Kidney (tissue), 14 donors: ENCODE data around the gene LAMA1. TPM values are rescaled to one million over a fixed set of nuclear protein-coding genes. Genes with fewer than 3 reads are reported as not detected.

Source experiments
- DNase-seq, 5 donors: peaks; one replicate each; pipeline ENCODE4 v3.0.0-alpha.2; 2013 to 2020
- FAIRE-seq: peaks from 2 replicates; lab custom pipeline; 2012; peaks lifted over from hg19 to GRCh38; lab: Jason Lieb, UNC
- H3K27ac ChIP-seq, 2 donors: one replicate each; pipeline ENCODE4 v1.7.0; 2013; ENCODE audit warnings: low read depth in 2 of 2, low read length in 2 of 2, inconsistent platforms in 1 of 2
- H3K27me3 ChIP-seq: one replicate; pipeline ENCODE4 v1.7.1; 2013; ENCODE audit warnings: low read length, inconsistent platforms; ENCODE audit not compliant: control insufficient read depth, insufficient read depth
- H3K36me3 ChIP-seq, 3 donors: one replicate each; pipeline versions ENCODE4 v1.7.0 to v1.7.1; 2013; ENCODE audit warnings: low read length in 3 of 3, control low read depth in 1 of 3, inconsistent platforms in 1 of 3; ENCODE audit not compliant: insufficient read depth in 3 of 3, control insufficient read depth in 2 of 3
- H3K4me1 ChIP-seq, 3 donors: one replicate each; pipeline versions ENCODE4 v1.7.0 to v1.7.1; 2013; ENCODE audit warnings: low read length in 3 of 3, inconsistent platforms in 1 of 3, low read depth in 1 of 3; ENCODE audit not compliant: control insufficient read depth in 2 of 3, insufficient read depth in 2 of 3
- H3K4me3 ChIP-seq, 3 donors: one replicate each; pipeline versions ENCODE4 v1.7.0 to v1.8.1; 2013; ENCODE audit warnings: low read length in 3 of 3, control low read depth in 1 of 3, inconsistent platforms in 1 of 3
- H3K9ac ChIP-seq, 3 donors: one replicate each; pipeline versions ENCODE4 v1.7.0 to v1.7.1; 2013; ENCODE audit warnings: low read length in 3 of 3, control low read depth in 1 of 3, inconsistent platforms in 1 of 3
- H3K9me3 ChIP-seq, 3 donors: one replicate each; pipeline versions ENCODE4 v1.7.0 to v1.7.1; 2013; ENCODE audit warnings: low read length in 3 of 3, control low read depth in 1 of 3, inconsistent platforms in 1 of 3; ENCODE audit not compliant: control insufficient read depth in 2 of 3, insufficient read depth in 1 of 3
- CTCF ChIP-seq: IDR thresholded peaks from 3 replicates; pipeline ENCODE4 v1.5.1; 2012; ENCODE audit warnings: mild to moderate bottlenecking, moderate library complexity, borderline replicate concordance; ENCODE audit not compliant: insufficient read depth; ENCODE audit errors: extremely low read depth
- intact Hi-C: fragments of 100-400 bp; cut with DNase I; formaldehyde crosslinking; loops from one replicate; pipeline ENCODE4 v1.11.1; 2022
- polyA plus RNA-seq: library from polyadenylated mRNA; stranded (reverse); fragments of 350-450 nt; fragmentation: Illumina TruSeq; extraction: RNeasy Lipid Tissue Mini Kit (QIAGEN cat#74804); gene quantifications from one replicate; pipeline ENCODE4 v1.2.3, GENCODE V29; 2014; ENCODE audit warnings: low read depth, low replicate concordance; ENCODE audit not compliant: insufficient read depth
- total RNA-seq: library from RNA; stranded (reverse); fragmentation: NEBNext Ultra II Directional; extraction: Animal tissue kit (Norgen Biotek cat#: 25700); gene quantifications from one replicate; pipeline ENCODE4 v1.2.1, GENCODE V29; 2021
- donor health status: control.
- donor health status: control.
- donor health status: control.
- donor health status: control.
- donor health status: control.
- donor health status: DM: yes; HTN: yes; CAD: no.
- donor health status: Normal renal cell carcinoma (clear cell type).

Gene LAMA1
- total and polyA plus RNA-seq, 2 donors from 2014 or later, result 10.7 to 14.1 TPM

GRCh38 chr18:6963452-6964097, 154.0 kb downstream of the LAMA1 start:
- peaks cover 0 to 3% (median 2%) of the 10 kb centered on the region in 3 donors for H3K36me3 ChIP-seq
- intact Hi-C loops, result no loop called here
- no peak for TF ChIP-seq CTCF
- FAIRE-seq (no peak), DNase-seq (no peak)
- H3K4me3 ChIP-seq, result no peak overlapping the region
- no peaks in the 10 kb centered on the region for H3K4me1 ChIP-seq
- peaks cover 0 to 3% (median 2%) of the 10 kb centered on the region in 3 donors for H3K9me3 ChIP-seq
- H3K9ac ChIP-seq, result no peak overlapping the region
- no peak overlapping the region for H3K27ac ChIP-seq
- H3K27me3 ChIP-seq, result no peaks in the 10 kb centered on the region

- no peak overlapping the region for H3K9ac ChIP-seq
- DNase-seq (no peak), FAIRE-seq (no peak)
- no peak for TF ChIP-seq CTCF
- no peaks in the 10 kb centered on the region for H3K4me1 ChIP-seq
- H3K9me3 ChIP-seq, result peaks cover 0 to 3% (median 2%) of the 10 kb centered on the region in 3 donors
- H3K36me3 ChIP-seq, result peaks cover 0 to 3% (median 2%) of the 10 kb centered on the region in 3 donors
- H3K4me3 ChIP-seq, result no peak overlapping the region
- no peak overlapping the region for H3K27ac ChIP-seq
- intact Hi-C loops, result no loop called here
- no peaks in the 10 kb centered on the region for H3K27me3 ChIP-seq
These were observed 154.8 kb downstream of the LAMA1 start for GRCh38 chr18:6962571-6963451.

DNA sequence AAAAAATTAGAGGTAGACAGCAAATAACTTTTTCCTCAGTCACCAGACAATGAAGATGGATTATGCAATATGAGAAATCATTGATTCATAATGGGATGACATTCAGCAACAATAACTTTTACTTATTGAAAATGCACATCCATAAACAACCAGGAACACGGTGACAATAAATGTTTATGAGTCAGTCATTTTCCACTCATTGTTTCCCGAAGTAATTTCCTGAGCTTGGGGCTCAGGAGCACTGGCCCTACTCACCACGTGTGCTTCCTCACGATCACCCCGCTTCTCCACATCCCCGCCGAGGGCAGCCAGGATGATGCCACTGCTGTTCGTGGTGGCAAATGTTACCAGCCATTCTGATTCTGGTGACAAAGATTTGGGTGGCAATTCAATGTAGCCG, 156.3 kb downstream of the LAMA1 start:
- H3K9ac ChIP-seq, result no peak overlapping the region
- TF ChIP-seq CTCF, result no peak
- H3K9me3 ChIP-seq, result peaks cover 0 to 3% (median 2%) of the 10 kb centered on the region in 3 donors
- peaks cover 0 to 3% (median 2%) of the 10 kb centered on the region in 3 donors for H3K36me3 ChIP-seq
- H3K27ac ChIP-seq, result no peak overlapping the region
- DNase-seq, result no peak
- no peaks in the 10 kb centered on the region for H3K27me3 ChIP-seq
- H3K4me1 ChIP-seq, result no peaks in the 10 kb centered on the region
- no peak for FAIRE-seq
- intact Hi-C loops, result no loop called here
- H3K4me3 ChIP-seq, result no peak overlapping the region
